Measurements from ENCODE around the gene USP30. TPM values are rescaled to one million over a fixed set of nuclear protein-coding genes. Genes with fewer than 3 reads are reported as not detected.

The USP30 gene
- total and polyA plus RNA-seq, 9 of the 15 experiments (the other 6 are each of a cell fraction or from before 2014, with no cell fraction given) = 1.4 to 15.2 (median 7.0) TPM

GRCh38 chr12:109093022-109093918 lies 40.9 kb downstream of the USP30 start, which contains the start of gene ALKBH2 (continued):
- TF ChIP-seq TFE3 (CRISPR knock-in tag; IDR thresholded peaks at IDR 0.05) (no peak), SMARCC2 (IDR thresholded peaks at IDR 0.05; ENCODE audit: low read depth) (no peak), POLR2H (tag; IDR thresholded peaks at IDR 0.05; ENCODE audit: low read depth) (no peak), RBM25 (IDR thresholded peaks at IDR 0.05; ENCODE audit: low read depth, low read length, severe bottlenecking) (peak; percentile 84), NBN (IDR thresholded peaks at IDR 0.05; ENCODE audit: low read depth) (peak; percentile 63; the same call in 1 of the 2 replicates), TARDBP (IDR thresholded peaks at IDR 0.05) (0 out of 2 replicates have a peak, but pooled peaks have one; percentile 61), RBBP5 (IDR thresholded peaks at IDR 0.05; ENCODE audit: borderline replicate concordance, insufficient read depth, low read length, poor library complexity, severe bottlenecking) (peak; percentile 78), HMG20B (CRISPR knock-in tag; IDR thresholded peaks at IDR 0.05) (no peak), ZNF146 (CRISPR knock-in tag; IDR thresholded peaks at IDR 0.05; ENCODE audit: unreplicated experiment) (no peak), MXI1 (IDR thresholded peaks at IDR 0.05; ENCODE audit: low read depth, low read length) (peak; percentile 75; the same call in 1 of the 2 replicates), TSC22D4 (tag; IDR thresholded peaks at IDR 0.05) (no peak), TAL1 (IDR thresholded peaks at IDR 0.05) (no peak), POU5F1 (IDR thresholded peaks at IDR 0.05; ENCODE audit: borderline replicate concordance, low read depth, low read length, partially characterized antibody) (peak; percentile 58), HIVEP1 (CRISPR knock-in tag; IDR thresholded peaks at IDR 0.05) (no peak), KAT7 (CRISPR knock-in tag; IDR thresholded peaks at IDR 0.05; ENCODE audit: borderline replicate concordance) (0 out of 2 replicates have a peak, but pooled peaks have one; percentile 72), ZNF449 (CRISPR knock-in tag; IDR thresholded peaks at IDR 0.05) (no peak), PHF21A (IDR thresholded peaks at IDR 0.05; ENCODE audit: borderline replicate concordance, low read depth) (no peak), FOXP1 (CRISPR knock-in tag; IDR thresholded peaks at IDR 0.05) (peak; percentile 96), ZNF592 (IDR thresholded peaks at IDR 0.05) (peak; percentile 94), KDM1A (IDR thresholded peaks at IDR 0.05) (peak; percentile 87 to 92), MTA1 (IDR thresholded peaks at IDR 0.05; ENCODE audit: borderline replicate concordance) (no peak)

All from K562 (cell line).